Activated T-cell treated with anti-CD3 and anti-CD28 coated beads, Interleukin-2, amount 50 U/mL, for 72 hours (primary cell): ENCODE results near the gene SFXN1. TPM values are rescaled to one million over a fixed set of nuclear protein-coding genes. Genes with fewer than 3 reads are reported as not detected.
"Not testable (repeated sequence)": the region's sequence is repeated elsewhere in the genome, so short reads cannot be mapped to it uniquely, and the experiment has no call there.

Source experiments
- ATAC-seq, 2 donors: fragments of 150-1000 bp; cut with Tn5 transposase; replicated peaks in 1 of 2; 2 replicates each; pipeline ENCODE4 v1.10.0; 2021; ENCODE audit warnings: moderate library complexity in 2 of 2, mild to moderate bottlenecking in 1 of 2
- DNase-seq, 2 donors: peaks; one replicate each; pipeline ENCODE4 v3.0.0; 2021 to 2022; ENCODE audit warnings: mixed read lengths in 1 of 2
- H3K27ac Mint-ChIP-seq: one replicate; pipeline ENCODE4 v1.8.0; 2022; ENCODE audit warnings: mild to moderate bottlenecking, moderate library complexity, mixed read lengths
- H3K27me3 Mint-ChIP-seq: one replicate; pipeline ENCODE4 v1.8.0; 2022; ENCODE audit warnings: low read depth, mixed read lengths
- H3K36me3 Mint-ChIP-seq, 2 donors: one replicate each; pipeline ENCODE4 v1.8.0; 2022; ENCODE audit warnings: mixed read lengths in 2 of 2, mild to moderate bottlenecking in 1 of 2; ENCODE audit not compliant: insufficient read depth in 2 of 2
- H3K4me1 Mint-ChIP-seq: one replicate; pipeline ENCODE4 v1.8.0; 2022; ENCODE audit warnings: low read depth, mixed read lengths
- H3K4me3 Mint-ChIP-seq, 2 donors: one replicate each; pipeline ENCODE4 v1.8.0; 2022; ENCODE audit warnings: mild to moderate bottlenecking in 2 of 2, mixed read lengths in 2 of 2, moderate library complexity in 2 of 2
- H3K9me3 Mint-ChIP-seq, 2 donors: one replicate each; pipeline ENCODE4 v1.8.0; 2022; ENCODE audit warnings: mixed read lengths in 2 of 2
- total RNA-seq, 2 donors: library from RNA; stranded (reverse); gene quantifications; one replicate each; pipeline ENCODE4 v1.2.3, GENCODE V29; 2022

SFXN1 gene
- total RNA-seq, 2 donors from 2014 or later = 150 to 151 TPM

- H3K4me1 Mint-ChIP-seq = peaks cover 92% of the 10 kb centered on the region
- H3K27ac Mint-ChIP-seq = peak overlapping the region; percentile 91
- H3K4me3 Mint-ChIP-seq = peak overlapping the region; percentile 41 to 75
- H3K9me3 Mint-ChIP-seq = no peaks in the 10 kb centered on the region
- H3K27me3 Mint-ChIP-seq = no peaks in the 10 kb centered on the region
- no peak for DNase-seq
- ATAC-seq = peak in 1 of 2 donors; percentile 41
- peaks cover 22 to 58% of the 10 kb centered on the region in 2 donors for H3K36me3 Mint-ChIP-seq
These were observed 11.5 kb downstream of the SFXN1 start for GRCh38 chr5:175489693-175490443.

DNA sequence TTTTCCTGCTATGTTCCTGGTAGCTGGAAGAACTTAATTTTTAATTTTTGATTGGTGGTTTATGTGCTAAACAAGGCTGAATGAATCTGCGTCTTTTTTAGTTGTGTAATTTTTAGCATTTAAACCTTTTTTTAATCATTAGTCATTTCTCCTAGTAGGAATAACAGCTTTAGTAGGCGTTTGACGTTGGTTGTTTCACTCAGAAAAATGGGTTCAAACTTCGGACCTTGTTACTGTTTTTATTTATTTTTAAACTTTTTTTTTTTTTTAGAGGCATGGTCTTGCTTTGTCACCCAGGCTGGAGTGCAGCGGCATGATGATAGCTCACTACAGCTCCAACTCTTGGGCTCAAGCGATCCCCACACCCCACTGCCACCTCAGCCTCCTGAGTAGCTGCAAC lies 12.9 kb downstream of the SFXN1 start:
- Mint-ChIP-seq H3K9me3 (no peaks in the 10 kb centered on the region), H3K27ac (no peak overlapping the region), H3K4me1 (peaks cover 86% of the 10 kb centered on the region), H3K27me3 (no peaks in the 10 kb centered on the region), H3K4me3 (no peak overlapping the region), H3K36me3 (peaks cover 24 to 57% of the 10 kb centered on the region in 2 donors)
- no peak for DNase-seq
- no peak for ATAC-seq

- Mint-ChIP-seq H3K27ac (no peak overlapping the region), H3K4me1 (peaks cover 82% of the 10 kb centered on the region), H3K4me3 (no peak overlapping the region), H3K36me3 (peaks cover 21 to 53% of the 10 kb centered on the region in 2 donors), H3K9me3 (no peaks in the 10 kb centered on the region), H3K27me3 (no peaks in the 10 kb centered on the region)
- ATAC-seq (no peak), DNase-seq (no peak)
These were observed 14.9 kb downstream of the SFXN1 start for GRCh38 chr5:175493260-175493659.

GRCh38 chr5:175493726-175494125 lies 15.4 kb downstream of the SFXN1 start:
- no peaks in the 10 kb centered on the region for H3K27me3 Mint-ChIP-seq
- H3K4me3 Mint-ChIP-seq = no peak overlapping the region
- peaks cover 19 to 53% of the 10 kb centered on the region in 2 donors for H3K36me3 Mint-ChIP-seq
- no peaks in the 10 kb centered on the region for H3K9me3 Mint-ChIP-seq
- H3K4me1 Mint-ChIP-seq = peaks cover 81% of the 10 kb centered on the region
- ATAC-seq (no peak), DNase-seq (no peak)
- no peak overlapping the region for H3K27ac Mint-ChIP-seq

DNA sequence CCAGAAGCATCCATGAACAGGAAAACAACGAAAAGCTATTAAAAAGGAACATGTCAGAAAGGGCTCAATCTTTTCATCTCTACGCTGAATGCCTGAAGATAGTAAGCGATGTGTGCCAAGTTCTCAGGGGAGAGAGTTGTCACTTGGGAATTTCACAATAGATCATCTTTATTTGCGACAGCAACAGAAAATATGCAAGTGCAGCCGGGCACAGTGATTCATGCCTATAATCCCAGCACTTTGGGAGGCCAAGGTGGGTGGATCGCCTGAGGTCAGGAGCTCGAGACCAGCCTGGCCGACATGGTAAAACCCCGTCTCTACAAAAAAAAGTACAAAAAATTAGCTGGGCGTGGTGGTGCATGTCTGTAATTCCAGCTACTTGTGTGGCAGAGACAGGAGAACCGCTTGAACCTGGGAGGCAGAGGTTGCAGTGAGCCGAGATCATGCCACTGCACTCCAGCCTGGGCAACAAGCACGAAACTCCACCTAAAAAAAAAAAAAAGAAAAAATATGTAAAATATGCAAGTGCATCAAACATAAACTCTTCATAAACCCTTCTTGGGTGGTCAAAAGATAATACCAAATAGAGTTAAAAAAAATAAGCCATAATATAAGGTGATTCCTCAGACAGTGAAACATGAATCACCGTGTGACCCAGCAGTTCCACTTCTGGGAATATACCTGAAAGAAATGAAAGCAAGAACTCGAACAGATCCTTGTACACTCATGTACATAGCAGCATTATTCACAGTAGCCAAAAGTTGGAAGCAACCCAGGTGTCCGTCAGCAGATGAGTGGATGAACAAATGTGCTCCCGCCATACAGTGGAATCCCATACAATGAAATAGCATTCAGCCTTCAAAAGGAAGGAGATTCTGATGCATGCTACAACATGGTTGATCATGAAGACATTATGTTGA lies 16.2 kb downstream of the SFXN1 start:
- Mint-ChIP-seq H3K4me1 (peaks cover 81% of the 10 kb centered on the region), H3K27me3 (no peaks in the 10 kb centered on the region), H3K9me3 (no peaks in the 10 kb centered on the region), H3K27ac (peak overlapping the region; percentile 49), H3K36me3 (peaks cover 18 to 51% of the 10 kb centered on the region in 2 donors), H3K4me3 (peak overlapping the region in 1 of 2 donors; percentile 49)
- no peak for DNase-seq
- ATAC-seq = peak in 1 of 2 donors; percentile 65

DNA sequence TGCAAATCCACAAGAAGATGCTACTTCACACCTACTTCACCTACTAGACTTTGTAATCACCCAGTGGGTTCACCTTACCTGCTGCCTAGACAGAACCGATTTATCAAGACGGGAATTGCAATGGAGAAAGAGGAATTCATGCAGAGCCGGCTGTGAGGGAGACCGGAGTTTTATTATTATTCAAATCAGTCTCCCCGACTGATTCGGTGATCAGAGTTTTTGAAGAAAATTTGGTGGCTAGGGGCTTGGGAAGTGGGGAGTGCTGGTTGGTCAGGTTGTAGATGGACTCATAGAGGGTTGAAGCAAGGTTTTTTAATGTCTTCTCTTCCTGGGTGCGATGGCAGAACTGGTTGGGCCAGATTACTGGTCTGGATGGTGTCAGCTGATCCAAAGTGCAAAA lies 23.4 kb downstream of the SFXN1 start:
- Mint-ChIP-seq H3K9me3 (no peaks in the 10 kb centered on the region), H3K4me3 (no peak overlapping the region), H3K4me1 (peaks cover 78% of the 10 kb centered on the region), H3K36me3 (peaks cover 9 to 54% of the 10 kb centered on the region in 2 donors), H3K27ac (peak overlapping the region; percentile 58), H3K27me3 (no peaks in the 10 kb centered on the region)
- no peak for DNase-seq
- no peak for ATAC-seq

DNA sequence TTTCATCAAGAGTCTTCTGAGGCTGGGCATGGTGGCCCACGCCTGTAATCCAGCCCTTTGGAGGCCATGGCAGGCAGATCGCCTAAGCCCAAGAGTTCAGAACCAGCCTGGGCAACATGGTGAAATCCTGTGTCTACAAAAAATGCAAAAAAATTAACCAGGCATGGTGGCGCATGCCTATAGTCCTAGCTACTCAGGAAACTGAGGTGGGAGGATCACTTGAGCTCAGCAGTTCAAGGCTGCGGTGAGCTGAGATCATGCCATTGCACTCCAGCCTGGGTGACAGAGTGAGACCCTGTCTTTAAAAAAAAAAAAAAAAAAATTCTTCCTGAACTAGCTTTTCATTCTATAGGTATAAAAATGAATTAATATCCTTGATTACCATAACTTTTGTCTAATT lies 29.3 kb downstream of the SFXN1 start:
- H3K36me3 Mint-ChIP-seq = peaks cover 12 to 40% of the 10 kb centered on the region in 2 donors
- not testable (repeated sequence) for H3K9me3 Mint-ChIP-seq, H3K27me3 Mint-ChIP-seq, H3K27ac Mint-ChIP-seq
- peak; percentile 92 to 95 for ATAC-seq
- H3K4me3 Mint-ChIP-seq = peak overlapping the region; percentile 42 to 49
- peak; percentile 37 to 53 for DNase-seq
- H3K4me1 Mint-ChIP-seq = peaks cover 62% of the 10 kb centered on the region

DNA sequence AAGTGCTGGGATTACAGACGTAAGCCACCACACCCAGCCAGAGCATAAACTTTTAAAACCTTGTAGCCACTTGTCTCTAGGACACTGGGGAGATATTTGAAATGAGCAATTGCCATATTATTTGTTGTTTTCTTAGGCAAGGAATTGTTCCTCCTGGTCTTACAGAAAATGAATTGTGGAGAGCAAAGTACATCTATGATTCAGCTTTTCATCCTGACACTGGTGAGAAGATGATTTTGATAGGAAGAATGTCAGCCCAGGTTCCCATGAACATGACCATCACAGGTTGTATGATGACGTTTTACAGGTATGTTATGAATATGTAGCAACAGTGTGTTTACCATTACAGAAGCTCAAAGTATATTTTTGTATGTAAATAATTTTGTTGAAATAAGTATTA lies 30.5 kb downstream of the SFXN1 start:
- Mint-ChIP-seq H3K27me3 (no peaks in the 10 kb centered on the region), H3K4me1 (peaks cover 61% of the 10 kb centered on the region), H3K27ac (no peak overlapping the region), H3K9me3 (no peaks in the 10 kb centered on the region), H3K36me3 (peaks cover 15 to 39% of the 10 kb centered on the region in 2 donors), H3K4me3 (no peak overlapping the region)
- no peak for ATAC-seq
- no peak for DNase-seq

DNA sequence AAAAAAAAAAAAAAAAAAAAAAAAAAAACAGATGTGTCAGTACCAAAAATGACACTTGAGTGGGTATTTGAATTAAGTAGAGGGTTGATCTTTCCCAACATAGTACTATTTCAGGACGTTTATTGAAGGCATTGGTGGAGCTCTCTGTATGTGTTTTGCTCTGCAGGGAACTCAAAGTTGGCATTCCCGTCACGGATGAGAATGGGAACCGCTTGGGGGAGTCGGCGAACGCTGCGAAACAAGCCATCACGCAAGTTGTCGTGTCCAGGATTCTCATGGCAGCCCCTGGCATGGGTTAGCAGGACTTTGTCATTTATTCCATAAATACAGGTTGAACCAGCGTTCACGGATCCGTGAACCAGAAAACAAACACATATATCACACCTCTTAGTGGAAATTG lies 34.9 kb downstream of the SFXN1 start:
- H3K9me3 Mint-ChIP-seq = peaks cover 1% of the 10 kb centered on the region in 2 donors
- no peak for ATAC-seq
- peaks cover 70% of the 10 kb centered on the region for H3K4me1 Mint-ChIP-seq
- peaks cover 21 to 52% of the 10 kb centered on the region in 2 donors for H3K36me3 Mint-ChIP-seq
- no peak for DNase-seq
- peak overlapping the region; percentile 9 for H3K27ac Mint-ChIP-seq
- no peaks in the 10 kb centered on the region for H3K27me3 Mint-ChIP-seq
- no peak overlapping the region for H3K4me3 Mint-ChIP-seq

DNA sequence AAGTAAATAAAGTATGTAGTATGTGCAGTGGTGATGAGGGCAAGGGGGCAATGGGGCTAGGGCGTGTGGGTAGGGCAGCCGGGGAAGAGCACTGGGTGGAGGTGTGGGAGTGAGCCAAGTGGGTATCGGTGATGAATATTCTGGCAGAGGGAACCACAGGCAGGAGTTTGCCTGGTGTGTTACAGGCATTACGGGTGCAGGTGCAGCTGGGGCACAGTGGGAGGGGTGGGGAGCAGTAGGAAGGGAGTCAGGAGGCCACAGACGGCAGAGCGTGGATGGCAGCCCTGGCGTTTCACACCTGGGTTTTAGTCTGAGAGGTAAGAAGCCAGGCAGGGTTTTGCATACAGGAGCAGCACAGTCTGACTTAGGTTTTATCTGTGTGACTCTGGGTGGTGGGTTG lies 35.4 kb downstream of the SFXN1 start:
- ATAC-seq = no peak
- DNase-seq = no peak
- Mint-ChIP-seq H3K4me3 (no peak overlapping the region), H3K27ac (peak overlapping the region; percentile 10), H3K36me3 (peaks cover 26 to 54% of the 10 kb centered on the region in 2 donors), H3K27me3 (no peaks in the 10 kb centered on the region), H3K4me1 (peaks cover 72% of the 10 kb centered on the region), H3K9me3 (peaks cover 3 to 6% of the 10 kb centered on the region in 2 donors)

- ATAC-seq (peak in 1 of 2 donors; percentile 48), DNase-seq (no peak)
- Mint-ChIP-seq H3K27me3 (no peaks in the 10 kb centered on the region), H3K4me1 (peaks cover 86% of the 10 kb centered on the region), H3K27ac (peak overlapping the region; percentile 99), H3K9me3 (peaks cover 3 to 8% of the 10 kb centered on the region in 2 donors), H3K4me3 (peak overlapping the region; percentile 83 to 88), H3K36me3 (peaks cover 29 to 57% of the 10 kb centered on the region in 2 donors)
These were observed 38.8 kb downstream of the SFXN1 start for GRCh38 chr5:175516933-175517823.

DNA sequence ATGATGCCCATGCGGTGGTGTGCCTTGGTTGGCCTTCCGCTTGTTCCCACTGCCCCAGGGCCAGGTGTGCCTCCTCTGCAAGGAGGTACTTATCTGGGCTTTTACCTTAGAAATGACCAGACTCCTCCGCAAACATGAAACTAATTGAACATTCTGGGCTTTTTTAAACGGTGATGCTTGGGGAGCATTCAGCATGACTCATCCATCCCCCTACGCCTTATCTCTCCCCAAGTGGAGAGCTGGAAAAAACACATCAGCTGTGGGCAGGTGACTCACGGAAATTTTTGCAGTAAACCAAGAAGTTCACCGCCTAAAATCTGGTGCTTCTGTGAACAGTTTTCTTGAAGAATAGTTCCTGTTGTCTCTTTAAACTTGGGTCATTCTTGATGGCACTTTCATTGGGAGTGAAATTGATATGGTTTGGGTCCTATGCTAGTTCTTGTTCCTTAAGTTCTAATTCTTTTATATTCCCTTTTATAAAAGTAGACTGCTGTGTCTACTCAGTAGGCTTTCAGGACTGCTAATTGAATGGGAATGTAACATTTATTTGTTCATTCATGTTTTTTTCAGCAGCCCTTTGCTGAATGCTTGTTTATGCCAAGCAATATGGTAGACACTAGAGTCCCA lies 39.6 kb downstream of the SFXN1 start:
- ATAC-seq = peak; percentile 69 to 75

More for the DNA sequence above, 39.6 kb downstream of the SFXN1 start:
- Mint-ChIP-seq H3K27me3 (no peaks in the 10 kb centered on the region), H3K4me1 (peaks cover 87% of the 10 kb centered on the region), H3K36me3 (peaks cover 31 to 52% of the 10 kb centered on the region in 2 donors), H3K4me3 (peak overlapping the region; percentile 83 to 88), H3K9me3 (peaks cover 3 to 8% of the 10 kb centered on the region in 2 donors), H3K27ac (peak overlapping the region; percentile 99)
- DNase-seq = peak; percentile 83 to 86
